Measurements from ENCODE around the gene CDH13.

GRCh38 chr16:83651871-83652270 is 1025.1 kb downstream of the CDH13 start:
- no peak for TF ChIP-seq CTCF (conservative IDR thresholded peaks at IDR 0.05; ENCODE audit: low read depth, low read length)
- no peak for TF ChIP-seq EZH2 (IDR thresholded peaks at IDR 0.05; ENCODE audit: borderline replicate concordance, low read depth, low read length, poor library complexity, severe bottlenecking)

Data from A673 (cell line).